Measurements from ENCODE around the gene GRWD1. TPM values are rescaled to one million over a fixed set of nuclear protein-coding genes. Genes with fewer than 3 reads are reported as not detected.

GRWD1 gene
- total and polyA plus RNA-seq, 7 donors, result 24.2 to 53.7 (median 42.0) TPM

- WGBS, 3 donors, result 94 to 96% (median 94%) methylated on average over 4 of the region's 4 CpGs
- no peak overlapping the region for H3K27ac ChIP-seq
- H3K4me1 ChIP-seq, result peaks cover 16% of the 10 kb centered on the region
- ATAC-seq (no peak), DNase-seq (no peak)
- intact Hi-C loops (cut with DNase I), result no loop called here
- peaks cover 0 to 37% of the 10 kb centered on the region in 2 donors for H3K36me3 ChIP-seq (ENCODE audit: insufficient read depth in 1 of 2, low read depth in 1 of 2)
- no peak overlapping the region for H3K4me3 ChIP-seq
- no peaks in the 10 kb centered on the region for H3K27me3 ChIP-seq (ENCODE audit: insufficient read depth in 3 of 3, low read length in 2 of 3)
- no peak for TF ChIP-seq CTCF (IDR thresholded peaks at IDR 0.05)
- H3K9me3 ChIP-seq, result no peaks in the 10 kb centered on the region
Observed at GRCh38 chr19:48456864-48457263, 11.1 kb downstream of the GRWD1 start.

- Histone ChIP-seq H3K36me3 (ENCODE audit: insufficient read depth in 1 of 2, low read depth in 1 of 2) (peaks cover 0 to 26% of the 10 kb centered on the region in 2 donors), H3K4me1 (peaks cover 6% of the 10 kb centered on the region), H3K27me3 (ENCODE audit: insufficient read depth in 3 of 3, low read length in 2 of 3) (no peaks in the 10 kb centered on the region), H3K9me3 (no peaks in the 10 kb centered on the region), H3K27ac (no peak overlapping the region), H3K4me3 (no peak overlapping the region)
- WGBS, 3 donors, result 82 to 89% (median 89%) methylated on average over 2 of the region's 2 CpGs
- intact Hi-C loops (cut with DNase I), result no loop called here
- no peak for TF ChIP-seq CTCF (IDR thresholded peaks at IDR 0.05)
- DNase-seq (no peak), ATAC-seq (no peak)
Observed at GRCh38 chr19:48458016-48458415, 12.2 kb downstream of the GRWD1 start.

- Histone ChIP-seq H3K27me3 (ENCODE audit: insufficient read depth in 3 of 3, low read length in 2 of 3) (no peaks in the 10 kb centered on the region), H3K4me3 (no peak overlapping the region), H3K4me1 (no peaks in the 10 kb centered on the region), H3K27ac (no peak overlapping the region), H3K36me3 (ENCODE audit: insufficient read depth in 1 of 2, low read depth in 1 of 2) (peaks cover 0 to 5% of the 10 kb centered on the region in 2 donors), H3K9me3 (no peaks in the 10 kb centered on the region)
- DNase-seq (peak in 1 of 2 donors; percentile 48), ATAC-seq (peak in 1 of 4 donors; percentile 16)
- intact Hi-C loops (cut with DNase I), result no loop called here
- no peak for TF ChIP-seq CTCF (IDR thresholded peaks at IDR 0.05)
- 87 to 92% (median 90%) methylated on average over 13 to 36 of the region's 36 CpGs for WGBS, 3 donors
Observed at GRCh38 chr19:48461651-48461981, 15.8 kb downstream of the GRWD1 start.

- no peak for TF ChIP-seq CTCF (IDR thresholded peaks at IDR 0.05)
- DNase-seq (peak in 1 of 2 donors; percentile 51), ATAC-seq (peak in 2 of 4 donors; percentile 4 to 34)
- Histone ChIP-seq H3K27ac (no peak overlapping the region), H3K36me3 (ENCODE audit: insufficient read depth in 1 of 2, low read depth in 1 of 2) (no peaks in the 10 kb centered on the region), H3K9me3 (no peaks in the 10 kb centered on the region), H3K4me1 (no peaks in the 10 kb centered on the region), H3K4me3 (no peak overlapping the region), H3K27me3 (ENCODE audit: insufficient read depth in 3 of 3, low read length in 2 of 3) (no peaks in the 10 kb centered on the region)
- 76 to 77% (median 77%) methylated on average over 62 of the region's 62 CpGs for WGBS, 3 donors
- intact Hi-C loops (cut with DNase I), result no loop called here
Observed at GRCh38 chr19:48461982-48462655, 16.3 kb downstream of the GRWD1 start.

- H3K4me1 ChIP-seq, result peaks cover 8% of the 10 kb centered on the region
- DNase-seq (no peak), ATAC-seq (no peak)
- 96 to 100% (median 98%) methylated on average over 1 of the region's 1 CpG for WGBS, 3 donors
- intact Hi-C loops (cut with DNase I), result no loop called here
- H3K36me3 ChIP-seq (ENCODE audit: insufficient read depth in 1 of 2, low read depth in 1 of 2), result peaks cover 0 to 2% of the 10 kb centered on the region in 2 donors
- H3K27me3 ChIP-seq (ENCODE audit: insufficient read depth in 3 of 3, low read length in 2 of 3), result no peaks in the 10 kb centered on the region
- no peak overlapping the region for H3K27ac ChIP-seq
- no peak for TF ChIP-seq CTCF (IDR thresholded peaks at IDR 0.05)
- no peak overlapping the region for H3K4me3 ChIP-seq
- no peaks in the 10 kb centered on the region for H3K9me3 ChIP-seq
Observed at GRCh38 chr19:48465215-48465614, 19.4 kb downstream of the GRWD1 start.
